ES-I3 (cell line): Measurements from ENCODE around the gene TTC21A.
"Not testable (repeated sequence)": the region's sequence is repeated elsewhere in the genome, so short reads cannot be mapped to it uniquely, and the experiment has no call there.

Experiments used
- H3K36me3 ChIP-seq: 2 replicates; pipeline ENCODE4 v1.6.1; 2013; ENCODE audit warnings: mild to moderate bottlenecking, low read length, control low read depth, moderate library complexity; ENCODE audit not compliant: insufficient read depth
- H3K4me1 ChIP-seq: 2 replicates; pipeline ENCODE4 v1.6.1; 2013; ENCODE audit warnings: mild to moderate bottlenecking, control low read depth, low read length; ENCODE audit not compliant: insufficient read depth
- H3K9ac ChIP-seq: 2 replicates; pipeline ENCODE4 v1.6.1; 2013; ENCODE audit warnings: low read depth, mild to moderate bottlenecking, low read length, moderate library complexity
- H3K9me3 ChIP-seq: 2 replicates; pipeline ENCODE4 v1.6.1; 2013; ENCODE audit warnings: mild to moderate bottlenecking, low read length, moderate library complexity; ENCODE audit not compliant: control insufficient read depth, insufficient read depth

The TTC21A gene

DNA sequence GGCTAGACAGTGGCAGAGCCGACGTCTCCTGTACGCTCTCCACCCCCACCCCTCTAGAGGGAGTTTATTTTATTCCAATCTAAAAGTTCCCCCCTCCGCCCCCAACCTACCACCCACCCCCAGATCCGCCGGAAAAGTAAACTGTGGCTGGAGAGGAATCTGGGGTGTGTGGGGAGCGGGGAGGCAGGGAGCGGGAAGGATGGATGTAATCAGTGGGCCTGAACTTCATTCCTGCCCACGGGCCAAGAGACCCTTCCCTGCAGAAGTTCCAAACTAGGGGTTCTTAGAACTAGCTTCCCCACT is 46.4 kb downstream of the TTC21A start:
- peaks cover 28% of the 10 kb centered on the region for H3K4me1 ChIP-seq
- no peaks in the 10 kb centered on the region for H3K9me3 ChIP-seq
- peak overlapping the region; percentile 59 for H3K9ac ChIP-seq
- no peaks in the 10 kb centered on the region for H3K36me3 ChIP-seq

DNA sequence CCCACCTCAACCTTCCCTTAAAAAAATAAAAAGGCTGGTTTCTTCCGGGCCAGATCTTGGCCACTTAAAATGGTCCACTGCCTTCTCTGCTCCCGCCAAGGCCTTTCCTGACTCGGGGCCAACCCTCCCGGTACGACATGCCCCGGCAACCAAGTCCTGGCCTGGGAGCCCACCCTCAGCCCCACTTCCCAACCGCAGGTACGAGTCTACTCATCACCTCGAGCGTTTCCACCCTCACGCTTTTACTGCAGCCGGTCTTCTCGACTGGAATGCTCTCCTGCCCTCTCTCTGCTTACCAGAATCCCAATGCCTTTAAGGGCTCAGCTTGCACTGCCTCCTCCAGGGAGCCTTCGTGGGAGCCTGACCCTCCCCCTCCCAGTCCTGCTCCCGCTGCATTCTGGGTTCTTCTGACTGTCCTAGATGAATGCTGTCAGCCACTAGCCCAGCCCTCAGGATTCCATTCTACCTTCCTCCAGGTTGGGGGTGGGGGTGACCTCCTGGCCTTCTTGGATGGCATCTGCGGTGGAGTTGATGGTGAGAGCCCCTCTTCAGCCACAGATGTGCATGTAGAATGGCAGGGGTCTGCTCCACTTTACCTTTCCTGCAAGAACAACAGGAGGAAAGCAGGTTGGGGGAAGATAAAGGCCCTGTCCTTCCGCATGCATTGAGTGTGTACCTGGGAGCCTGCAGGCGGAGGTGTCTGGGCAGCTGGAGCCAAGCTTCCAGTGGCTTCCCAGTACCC is 47.0 kb downstream of the TTC21A start:
- Histone ChIP-seq H3K9ac (peak overlapping the region; percentile 59), H3K4me1 (peaks cover 28% of the 10 kb centered on the region), H3K9me3 (no peaks in the 10 kb centered on the region), H3K36me3 (no peaks in the 10 kb centered on the region)

DNA sequence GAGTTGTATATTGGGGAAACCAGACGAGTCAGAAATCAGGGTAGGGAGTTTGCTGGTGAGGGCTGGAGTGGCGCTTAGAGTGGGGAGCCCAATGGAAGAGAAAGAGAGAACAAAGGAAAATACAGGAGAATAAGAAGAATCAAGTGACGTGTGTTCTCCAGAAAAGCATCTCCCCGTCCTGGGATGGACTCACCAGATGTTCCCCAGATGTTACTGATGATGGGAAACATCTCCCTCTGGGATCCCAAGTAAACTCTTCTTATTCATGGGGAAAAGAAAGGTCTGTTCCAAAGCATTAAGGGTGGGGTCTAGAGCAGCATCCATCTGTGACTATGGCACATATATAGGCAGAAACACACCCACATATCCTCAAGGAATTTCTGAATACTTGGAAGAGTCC is 48.9 kb downstream of the TTC21A start:
- Histone ChIP-seq H3K4me1 (peaks cover 11% of the 10 kb centered on the region), H3K36me3 (no peaks in the 10 kb centered on the region), H3K9me3 (no peaks in the 10 kb centered on the region), H3K9ac (no peak overlapping the region)

DNA sequence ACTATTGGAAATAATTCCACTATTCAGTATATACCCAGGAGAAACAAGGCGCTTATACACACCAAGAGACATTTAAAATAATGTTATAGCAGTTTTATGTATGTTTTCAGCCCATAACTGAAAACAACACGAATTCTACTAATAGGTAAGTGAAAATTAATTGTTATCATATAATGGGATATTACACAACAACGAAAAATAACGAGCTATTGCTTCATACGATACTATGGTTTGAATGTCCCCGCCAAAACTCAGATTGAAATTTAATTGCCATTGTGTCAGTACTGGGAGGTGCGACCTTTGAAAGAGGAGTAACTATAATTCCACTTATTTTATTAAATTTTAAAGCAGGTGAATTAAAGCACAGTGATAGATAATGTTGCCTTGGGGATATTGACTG is 49.9 kb downstream of the TTC21A start:
- H3K9me3 ChIP-seq = no peaks in the 10 kb centered on the region
- no peaks in the 10 kb centered on the region for H3K36me3 ChIP-seq
- no peak overlapping the region for H3K9ac ChIP-seq
- H3K4me1 ChIP-seq = peaks cover 11% of the 10 kb centered on the region

DNA sequence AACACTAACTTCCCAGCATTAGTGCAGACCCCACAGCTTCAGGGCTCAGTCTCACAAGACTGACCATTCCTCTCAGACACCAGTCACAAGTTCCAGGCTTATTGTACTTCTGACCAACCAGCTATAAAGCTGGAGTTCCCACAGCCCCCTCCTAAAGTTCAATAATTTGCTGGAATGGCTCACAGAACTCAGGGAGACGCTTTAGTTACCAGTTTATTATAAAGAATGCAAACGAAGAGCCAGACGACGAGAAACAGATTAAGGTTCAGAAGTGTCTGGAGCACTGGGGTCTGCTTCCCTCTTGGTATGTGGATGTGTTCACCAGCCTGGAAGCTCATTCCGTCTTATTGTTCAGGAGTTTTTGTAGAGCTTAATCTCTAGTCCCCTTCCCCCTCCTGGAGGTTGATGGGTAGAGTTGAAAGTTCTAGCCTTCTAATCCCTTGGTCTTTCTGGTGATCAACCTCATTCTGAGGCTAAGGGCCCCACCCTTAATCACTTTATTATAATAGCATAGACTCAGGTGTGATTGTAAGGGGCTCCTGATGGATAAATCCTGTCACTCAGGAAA is 50.8 kb downstream of the TTC21A start:
- H3K9ac ChIP-seq = no peak overlapping the region
- no peaks in the 10 kb centered on the region for H3K36me3 ChIP-seq
- H3K4me1 ChIP-seq = peaks cover 11% of the 10 kb centered on the region
- no peaks in the 10 kb centered on the region for H3K9me3 ChIP-seq

DNA sequence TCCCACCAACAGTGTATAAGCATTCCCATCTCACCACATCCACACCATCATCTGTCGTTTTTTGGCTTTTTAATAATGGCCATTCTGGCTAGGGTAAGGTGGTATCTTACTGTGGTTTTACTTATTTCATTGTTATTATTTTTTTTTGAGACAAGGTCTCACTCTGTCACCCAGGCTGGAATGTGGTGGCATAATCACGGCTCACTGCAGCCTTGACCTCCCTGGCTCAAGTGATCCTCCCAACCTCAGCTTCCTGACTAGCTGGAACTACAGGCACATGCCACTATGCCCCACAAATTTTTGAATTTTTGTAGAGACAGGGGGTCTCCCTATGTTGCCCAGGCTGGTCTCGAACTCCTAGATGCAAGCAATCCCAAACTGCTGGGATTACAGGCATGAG is 56.9 kb downstream of the TTC21A start:
- no peaks in the 10 kb centered on the region for H3K36me3 ChIP-seq
- H3K9me3 ChIP-seq = no peaks in the 10 kb centered on the region
- H3K9ac ChIP-seq = no peak overlapping the region
- H3K4me1 ChIP-seq = peaks cover 6% of the 10 kb centered on the region

DNA sequence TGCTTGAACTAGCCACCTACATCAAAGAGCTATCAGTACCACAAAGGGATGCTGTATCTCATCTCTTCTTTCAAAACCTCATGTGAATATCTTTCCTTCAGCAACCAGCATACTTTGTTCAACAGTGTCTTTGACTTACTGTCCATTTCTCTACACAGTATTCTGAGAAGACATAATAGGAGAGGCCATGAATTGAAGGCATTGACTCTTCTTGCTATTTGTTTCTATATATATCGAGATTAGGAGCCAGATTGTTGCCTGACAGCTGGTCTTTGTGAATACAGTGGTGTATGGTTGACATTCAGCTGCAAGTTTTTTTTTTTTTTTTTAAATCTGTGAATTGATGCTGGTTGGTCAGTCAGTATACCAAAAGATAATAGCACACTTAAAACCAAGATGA is 58.0 kb downstream of the TTC21A start:
- peaks cover 5% of the 10 kb centered on the region for H3K4me1 ChIP-seq
- no peaks in the 10 kb centered on the region for H3K36me3 ChIP-seq
- no peak overlapping the region for H3K9ac ChIP-seq
- no peaks in the 10 kb centered on the region for H3K9me3 ChIP-seq

DNA sequence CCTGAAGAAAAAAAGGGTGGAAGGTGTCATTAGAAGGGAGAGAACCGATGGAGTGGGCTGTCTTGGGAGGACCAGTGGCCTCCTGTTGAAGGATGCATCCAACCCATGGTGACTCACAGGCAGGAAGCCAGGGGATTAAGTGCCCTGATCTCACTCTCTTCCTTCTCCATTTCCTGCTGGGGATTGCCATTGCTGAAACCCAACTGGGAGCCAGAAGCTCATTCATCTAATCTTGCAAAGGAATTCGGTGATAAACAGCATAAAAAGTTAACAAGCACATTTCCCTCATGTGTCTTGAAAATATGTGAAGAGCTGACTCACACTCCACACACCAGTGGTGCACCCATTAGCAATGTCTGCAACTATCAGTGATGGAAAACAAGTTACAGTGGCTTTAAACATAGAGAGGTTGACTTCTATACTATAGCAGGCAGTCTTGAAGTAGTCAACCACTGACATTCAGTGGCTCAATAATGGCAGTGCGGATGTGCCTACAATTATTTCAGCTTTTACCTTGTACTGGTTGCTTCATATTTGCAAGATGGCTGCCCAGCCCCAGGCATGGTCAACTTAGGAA is 58.7 kb downstream of the TTC21A start:
- H3K9ac ChIP-seq = no peak overlapping the region
- no peaks in the 10 kb centered on the region for H3K36me3 ChIP-seq
- H3K4me1 ChIP-seq = peaks cover 5% of the 10 kb centered on the region
- no peaks in the 10 kb centered on the region for H3K9me3 ChIP-seq

DNA sequence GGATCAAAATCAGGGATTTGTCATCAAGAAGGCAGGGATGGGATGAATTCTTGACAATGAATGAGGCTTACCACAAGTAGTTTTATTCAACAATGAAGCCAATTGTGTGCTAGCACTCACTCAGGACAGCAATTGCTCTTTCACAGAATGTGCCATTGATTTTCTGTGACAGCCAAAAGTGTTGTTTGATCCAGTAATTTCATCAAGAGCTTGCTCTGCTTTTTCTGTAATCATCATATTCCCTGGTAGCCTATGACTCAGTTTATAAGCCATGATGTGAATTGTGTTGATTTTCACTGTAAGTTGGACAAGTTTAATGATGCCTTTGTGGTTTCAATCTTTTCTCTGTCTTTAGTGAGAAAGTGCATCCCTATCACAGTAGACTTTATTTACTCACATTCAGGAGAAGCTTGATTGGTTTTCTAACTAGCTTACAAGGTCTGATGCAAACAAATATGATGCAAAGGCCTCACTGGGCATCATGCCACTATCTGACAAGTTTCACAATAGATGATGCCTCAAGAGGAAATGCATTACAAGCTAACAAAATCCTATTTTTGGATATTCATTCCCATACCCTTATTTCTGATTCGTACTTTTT is 59.6 kb downstream of the TTC21A start:
- H3K36me3 ChIP-seq = no peaks in the 10 kb centered on the region; the same call in 1 of the 2 replicates
- no peaks in the 10 kb centered on the region for H3K9me3 ChIP-seq
- no peak overlapping the region for H3K9ac ChIP-seq
- peaks cover 5% of the 10 kb centered on the region for H3K4me1 ChIP-seq

DNA sequence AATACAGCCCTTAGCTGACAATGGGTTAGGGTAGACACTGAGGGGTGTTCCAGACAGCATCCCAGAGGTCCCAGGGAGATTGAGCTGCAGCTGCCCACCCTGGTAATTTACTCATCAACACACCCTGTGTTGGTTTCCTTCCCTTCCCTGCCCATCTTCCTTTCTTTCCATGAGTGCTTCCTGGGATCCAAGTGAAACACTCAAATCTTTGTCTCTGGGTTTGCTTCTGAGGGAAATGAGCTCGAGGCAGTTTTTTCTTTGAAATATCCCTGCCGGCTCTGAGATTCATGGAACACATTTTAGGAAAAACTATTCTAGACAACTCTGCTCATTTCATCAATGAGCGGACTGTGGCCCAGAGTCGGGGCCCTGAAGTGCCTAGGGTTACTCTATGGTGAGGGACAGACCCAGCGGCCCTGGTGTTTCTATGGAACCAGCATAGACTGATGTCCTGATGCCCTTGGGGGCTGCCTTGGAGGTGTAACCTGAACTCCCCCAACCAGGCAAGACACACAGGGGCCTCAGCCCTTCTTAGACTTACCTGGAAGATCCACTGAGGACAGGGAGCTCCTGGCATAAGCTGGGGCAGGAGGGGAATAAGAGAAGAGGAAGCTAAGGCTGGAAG is 60.8 kb downstream of the TTC21A start:
- H3K36me3 ChIP-seq = no peaks in the 10 kb centered on the region; the same call in 1 of the 2 replicates
- no peaks in the 10 kb centered on the region for H3K9me3 ChIP-seq
- peaks cover 5% of the 10 kb centered on the region for H3K4me1 ChIP-seq
- H3K9ac ChIP-seq = no peak overlapping the region

DNA sequence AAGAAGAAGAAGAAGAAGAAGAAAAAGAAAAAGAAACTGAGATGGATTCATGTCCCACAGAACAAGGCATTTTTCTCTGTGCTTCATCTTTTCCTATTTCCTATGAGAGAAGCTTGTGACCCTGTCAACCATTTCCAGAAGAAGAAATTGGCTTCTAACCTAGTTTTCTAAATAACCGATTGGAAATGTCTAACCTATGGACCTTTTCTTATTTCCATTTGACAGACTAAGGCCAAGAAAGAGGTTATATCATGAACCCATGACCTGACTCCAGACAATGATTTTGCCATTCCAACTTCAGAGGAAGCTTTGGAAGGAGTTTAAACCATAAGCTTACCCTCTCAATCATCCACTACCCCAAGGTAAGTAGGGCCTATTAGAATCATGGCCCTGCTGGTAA is 62.2 kb downstream of the TTC21A start:
- no peak overlapping the region for H3K9ac ChIP-seq
- no peaks in the 10 kb centered on the region; the same call in 1 of the 2 replicates for H3K36me3 ChIP-seq
- no peaks in the 10 kb centered on the region for H3K9me3 ChIP-seq
- peaks cover 5% of the 10 kb centered on the region for H3K4me1 ChIP-seq

DNA sequence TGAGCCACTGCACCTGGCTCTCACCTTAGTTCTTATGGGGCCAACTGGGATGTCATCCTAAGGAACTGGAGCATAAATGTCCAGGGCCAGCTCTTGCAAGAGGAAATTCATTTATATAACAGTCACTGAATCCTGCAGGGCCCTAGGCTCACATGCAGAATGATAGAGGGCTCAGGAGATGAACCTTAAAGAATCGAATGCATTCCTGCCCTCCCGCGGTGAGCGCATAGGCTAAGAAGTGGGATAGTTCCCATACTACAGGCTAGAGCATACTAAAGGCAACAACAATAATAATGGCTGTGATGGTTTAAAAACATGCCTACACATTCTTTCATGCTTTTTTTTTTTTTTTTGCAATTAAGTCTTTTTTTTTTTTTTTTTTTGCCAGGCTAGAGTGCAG is 63.0 kb downstream of the TTC21A start:
- Histone ChIP-seq H3K36me3 (no peaks in the 10 kb centered on the region; the same call in 1 of the 2 replicates), H3K9ac (no peak overlapping the region), H3K9me3 (no peaks in the 10 kb centered on the region)

DNA sequence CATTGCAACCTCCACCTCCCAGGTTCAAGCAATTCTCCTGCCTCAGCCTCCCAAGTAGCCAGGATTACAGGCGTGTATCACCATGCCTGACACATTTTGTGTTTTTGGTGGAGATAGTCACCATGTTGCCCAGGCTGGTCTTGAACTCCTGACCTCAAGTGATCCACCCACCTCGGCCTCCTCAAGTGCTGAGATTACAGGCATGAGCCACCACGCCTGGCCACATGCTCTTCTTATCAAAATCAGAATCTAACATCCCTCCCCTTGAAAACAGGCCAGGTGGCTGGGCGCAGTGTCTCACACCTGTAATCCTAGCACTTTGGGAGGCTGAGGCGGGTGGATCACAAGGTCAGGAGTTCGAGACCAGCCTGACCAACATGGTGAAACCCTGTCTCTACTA is 63.4 kb downstream of the TTC21A start:
- H3K9me3 ChIP-seq, H3K36me3 ChIP-seq, H3K4me1 ChIP-seq, H3K9ac ChIP-seq: not testable (repeated sequence)

More for the DNA sequence above, 63.0 kb downstream of the TTC21A start:
- peaks cover 5% of the 10 kb centered on the region for H3K4me1 ChIP-seq

DNA sequence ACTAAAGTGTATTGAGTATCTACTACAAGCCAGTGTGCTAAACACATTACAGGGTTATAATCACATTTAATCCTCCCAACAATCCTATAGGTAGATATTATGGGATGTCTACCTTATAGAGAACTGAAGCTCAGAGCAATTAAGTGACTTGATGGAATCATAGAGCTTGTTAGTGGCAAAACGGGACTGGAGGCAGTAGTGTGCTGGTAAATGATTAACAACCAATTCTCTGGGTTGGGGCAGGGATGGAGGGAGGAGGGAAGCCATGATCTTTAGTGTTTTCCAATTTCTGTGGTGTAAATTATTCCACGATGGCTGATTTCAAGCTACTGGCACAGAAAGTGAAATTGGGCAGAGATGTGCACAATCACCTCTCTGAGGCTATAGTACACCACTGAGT is 64.4 kb downstream of the TTC21A start:
- Histone ChIP-seq H3K9ac (no peak overlapping the region), H3K9me3 (no peaks in the 10 kb centered on the region), H3K36me3 (no peaks in the 10 kb centered on the region; the same call in 1 of the 2 replicates), H3K4me1 (no peaks in the 10 kb centered on the region)
